ENCODE measurements around the gene PRDM8.

The PRDM8 gene

DNA sequence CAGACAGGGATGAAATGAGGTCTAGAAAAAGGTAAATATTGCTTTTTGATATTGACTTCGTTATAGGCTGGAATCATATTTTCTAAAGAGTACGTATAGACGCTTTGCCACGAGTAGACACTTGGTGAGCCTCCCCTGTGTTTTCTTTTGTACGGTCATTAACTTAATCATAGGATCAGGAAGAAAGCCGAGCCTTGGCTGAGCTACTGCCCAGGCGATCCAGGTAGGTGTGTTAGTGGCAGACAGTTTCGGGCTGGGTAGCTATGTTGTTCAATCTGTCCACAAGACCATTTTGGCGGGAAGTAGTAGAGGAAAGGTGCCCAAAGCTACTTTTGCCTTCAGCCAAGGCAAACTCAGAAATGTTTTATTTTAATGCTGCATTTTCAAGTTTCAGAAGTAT, 8.8 kb downstream of the PRDM8 start:
- no peak overlapping the region for H3K4me3 ChIP-seq (replicated peaks in 1 of 2; ENCODE audit: low read depth in 2 of 2, low read length in 2 of 2)
- no peak for DNase-seq (ENCODE audit: low read depth in 2 of 2)
- TF ChIP-seq, protein P1, sequence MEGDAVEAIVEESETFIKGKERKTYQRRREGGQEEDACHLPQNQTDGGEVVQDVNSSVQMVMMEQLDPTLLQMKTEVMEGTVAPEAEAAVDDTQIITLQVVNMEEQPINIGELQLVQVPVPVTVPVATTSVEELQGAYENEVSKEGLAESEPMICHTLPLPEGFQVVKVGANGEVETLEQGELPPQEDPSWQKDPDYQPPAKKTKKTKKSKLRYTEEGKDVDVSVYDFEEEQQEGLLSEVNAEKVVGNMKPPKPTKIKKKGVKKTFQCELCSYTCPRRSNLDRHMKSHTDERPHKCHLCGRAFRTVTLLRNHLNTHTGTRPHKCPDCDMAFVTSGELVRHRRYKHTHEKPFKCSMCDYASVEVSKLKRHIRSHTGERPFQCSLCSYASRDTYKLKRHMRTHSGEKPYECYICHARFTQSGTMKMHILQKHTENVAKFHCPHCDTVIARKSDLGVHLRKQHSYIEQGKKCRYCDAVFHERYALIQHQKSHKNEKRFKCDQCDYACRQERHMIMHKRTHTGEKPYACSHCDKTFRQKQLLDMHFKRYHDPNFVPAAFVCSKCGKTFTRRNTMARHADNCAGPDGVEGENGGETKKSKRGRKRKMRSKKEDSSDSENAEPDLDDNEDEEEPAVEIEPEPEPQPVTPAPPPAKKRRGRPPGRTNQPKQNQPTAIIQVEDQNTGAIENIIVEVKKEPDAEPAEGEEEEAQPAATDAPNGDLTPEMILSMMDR (IDR thresholded peaks at IDR 0.05; ENCODE audit: low read depth, low read length): no peak

DNA sequence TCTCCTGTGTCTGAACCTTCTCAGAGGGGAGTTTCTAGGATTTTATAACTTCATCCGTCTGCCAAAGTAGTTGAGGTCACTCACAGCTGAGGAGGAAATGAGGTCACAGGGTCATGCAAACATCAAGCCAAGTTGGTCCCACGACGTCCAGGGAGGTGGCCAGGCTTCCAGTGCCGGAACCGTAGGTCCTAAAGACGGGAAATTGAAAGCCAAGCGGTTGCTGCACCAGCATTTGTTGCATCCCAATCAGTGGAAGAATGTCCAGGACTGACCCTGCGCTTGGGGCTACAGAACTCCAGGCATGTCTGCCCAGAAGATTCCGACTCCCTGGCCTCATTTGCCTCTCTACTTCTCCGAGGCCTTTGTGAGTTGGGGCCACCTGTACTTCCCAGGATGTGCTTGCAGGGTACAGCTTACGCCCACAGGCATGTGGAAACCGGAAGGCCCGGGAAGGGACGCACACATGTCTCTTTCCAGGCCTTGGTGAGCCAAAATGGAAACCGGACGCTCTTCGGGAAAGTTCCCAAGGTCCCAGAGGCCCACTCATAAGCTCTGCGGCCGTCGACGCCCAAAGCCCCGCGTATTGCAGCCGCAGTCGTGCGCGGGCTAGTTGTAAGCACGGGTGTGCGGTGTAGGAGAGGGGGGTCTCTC, 9.3 kb downstream of the PRDM8 start:
- TF ChIP-seq, protein P1 (IDR thresholded peaks at IDR 0.05; ENCODE audit: low read depth, low read length): no peak
- peak; percentile 45 to 82 for DNase-seq (ENCODE audit: low read depth in 2 of 2)
- no peak overlapping the region for H3K4me3 ChIP-seq (replicated peaks in 1 of 2; ENCODE audit: low read depth in 2 of 2, low read length in 2 of 2)

DNA sequence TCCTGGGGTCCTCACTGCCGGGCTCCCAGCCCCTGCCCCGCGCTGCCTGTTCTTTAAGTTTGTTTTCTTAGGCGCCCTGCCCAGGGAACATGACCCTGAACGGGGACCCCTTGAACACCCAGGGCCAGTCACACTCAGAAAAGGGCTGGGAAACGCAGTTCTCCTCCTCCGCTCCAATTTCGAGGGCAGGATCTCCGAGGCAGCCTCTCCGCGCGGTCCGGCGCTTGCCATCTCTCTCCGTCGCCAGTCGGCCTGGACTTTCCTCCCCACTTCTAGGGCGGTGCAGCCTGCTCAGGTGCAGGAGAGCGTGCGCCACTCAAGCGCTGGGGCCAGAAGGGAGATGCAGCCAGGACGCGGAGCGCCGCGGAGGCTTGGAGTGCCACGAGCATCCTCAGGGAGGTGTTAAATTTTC, 9.9 kb downstream of the PRDM8 start:
- no peak for DNase-seq (ENCODE audit: low read depth in 2 of 2)
- peak overlapping the region in 1 of 2 donors; percentile 13 for H3K4me3 ChIP-seq (replicated peaks in 1 of 2; ENCODE audit: low read depth in 2 of 2, low read length in 2 of 2)
- TF ChIP-seq, protein P1 (IDR thresholded peaks at IDR 0.05; ENCODE audit: low read depth, low read length): no peak

DNA sequence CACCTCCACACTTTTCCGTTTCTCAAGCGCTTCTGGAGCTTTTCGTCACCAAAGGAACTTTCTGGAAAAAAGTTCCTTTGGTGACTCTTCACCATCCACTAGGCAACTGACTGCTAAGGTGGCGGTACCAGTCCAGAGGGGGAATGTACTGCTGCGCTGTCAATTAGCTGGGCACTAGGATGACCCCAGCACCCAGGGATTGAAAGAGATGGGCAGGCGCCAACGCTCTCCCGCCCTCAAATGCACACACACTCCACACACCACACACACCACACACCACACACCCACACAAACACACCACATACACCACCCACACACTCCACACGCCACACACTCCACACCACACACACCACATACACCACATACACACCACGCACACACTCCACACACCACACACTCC, 10.4 kb downstream of the PRDM8 start:
- no peak overlapping the region for H3K4me3 ChIP-seq (replicated peaks in 1 of 2; ENCODE audit: low read depth in 2 of 2, low read length in 2 of 2)
- DNase-seq (ENCODE audit: low read depth in 2 of 2): no peak
- TF ChIP-seq, protein P1 (IDR thresholded peaks at IDR 0.05; ENCODE audit: low read depth, low read length): no peak

DNA sequence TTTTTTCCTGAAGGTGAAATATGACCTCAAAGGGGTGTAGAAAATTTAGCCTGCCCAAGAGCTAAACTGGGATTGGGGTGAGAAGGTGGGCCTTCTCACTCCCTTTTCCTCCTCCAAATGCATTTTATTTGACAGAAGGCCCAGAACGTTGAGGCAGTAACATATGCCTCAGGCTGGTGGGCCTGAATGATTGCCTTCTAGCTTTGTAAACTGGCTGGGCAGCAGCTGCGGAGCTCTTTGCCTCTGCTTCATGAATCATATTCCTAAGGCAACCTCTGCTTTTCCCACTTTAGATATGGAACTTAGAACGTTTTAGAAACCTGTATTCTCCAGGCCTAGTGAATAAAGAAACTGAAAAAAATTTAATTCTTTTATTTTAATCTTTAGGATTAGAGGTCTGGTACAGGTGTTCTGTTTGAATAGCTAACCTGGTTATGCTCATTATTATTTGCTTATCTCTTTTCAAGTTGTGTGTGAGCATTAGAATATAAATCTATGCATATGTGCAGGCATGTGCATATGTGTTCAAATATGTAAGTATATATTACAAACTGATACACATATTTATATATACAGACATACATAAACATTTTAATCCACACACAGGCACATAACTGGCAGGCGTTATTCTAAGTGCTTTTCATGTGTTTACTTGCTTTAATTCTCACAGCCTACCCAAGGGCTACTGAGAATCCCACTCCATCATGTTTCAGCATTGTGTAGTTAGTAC, 11.5 kb downstream of the PRDM8 start:
- DNase-seq (ENCODE audit: low read depth in 2 of 2): no peak
- TF ChIP-seq, protein P1 (IDR thresholded peaks at IDR 0.05; ENCODE audit: low read depth, low read length): no peak
- H3K4me3 ChIP-seq (replicated peaks in 1 of 2; ENCODE audit: low read depth in 2 of 2, low read length in 2 of 2): no peak overlapping the region

DNA sequence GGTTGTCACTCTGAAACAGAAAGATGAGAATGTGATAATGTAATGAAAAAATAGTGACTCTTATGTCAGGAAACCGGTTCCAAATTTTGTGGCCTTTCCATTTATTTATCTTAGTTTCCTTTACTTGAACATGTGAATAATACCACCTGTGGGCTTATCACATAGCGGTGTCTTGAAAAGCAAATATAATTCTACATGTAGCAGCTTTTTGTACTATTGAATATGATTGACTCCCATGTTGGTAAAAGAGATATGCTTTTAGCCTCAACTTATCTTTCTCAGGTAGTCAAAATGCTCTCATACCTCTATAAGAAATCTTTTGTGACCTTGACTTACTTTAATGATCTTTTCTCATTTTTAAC, 12.0 kb downstream of the PRDM8 start:
- DNase-seq (ENCODE audit: low read depth in 2 of 2): no peak
- TF ChIP-seq, protein P1 (IDR thresholded peaks at IDR 0.05; ENCODE audit: low read depth, low read length): no peak
- H3K4me3 ChIP-seq (replicated peaks in 1 of 2; ENCODE audit: low read depth in 2 of 2, low read length in 2 of 2): no peak overlapping the region
